Hepatocyte (in vitro differentiated cells): Measurements from ENCODE around the gene LMTK2.

Experiments used
- CTCF ChIP-seq: fragments of 200-600 bp; sonication (generic); IDR thresholded peaks from 2 replicates; pipeline ENCODE4 v1.5.1; 2016; ENCODE audit warnings: antibody characterized with exemption, mild to moderate bottlenecking; ENCODE audit not compliant: poor library complexity
- EZH2 ChIP-seq: fragments of 200-600 bp; sonication (generic); IDR thresholded peaks from 2 replicates; pipeline ENCODE4 v1.6.1; 2016; ENCODE audit warnings: antibody characterized with exemption, mild to moderate bottlenecking, borderline replicate concordance
- EZH2phosphoT487 ChIP-seq: fragments of 200-600 bp; sonication (generic); IDR thresholded peaks from one replicate; pipeline ENCODE4 v1.6.1; 2018; ENCODE audit warnings: antibody characterized with exemption, mild to moderate bottlenecking, low read depth, moderate library complexity; ENCODE audit not compliant: unreplicated experiment, severe bottlenecking

GRCh38 chr7:98178762-98179490 lies 72.3 kb downstream of the LMTK2 start:
- TF ChIP-seq CTCF (no peak), EZH2phosphoT487 (no peak), EZH2 (no peak)
